Right lung (tissue), 5 donors: Measurements from ENCODE around the gene IL3. TPM values are rescaled to one million over a fixed set of nuclear protein-coding genes. Genes with fewer than 3 reads are reported as not detected.

Source experiments
- polyA plus RNA-seq, 5 donors: library from polyadenylated mRNA; unstranded; fragments of 120-200 nt; gene quantifications; one replicate each; pipeline versions ENCODE4 v1.2.1 to v1.2.3, GENCODE V29; 2013; ENCODE audit warnings: inconsistent platforms in 1 of 5, low replicate concordance in 1 of 5; ENCODE audit not compliant: insufficient read length in 5 of 5, insufficient read depth in 1 of 5

The IL3 gene
- polyA plus RNA-seq, 5 donors = not detected

Other genes with a start within 250 kb of the IL3 start
- not detected for gene MEIKIN, start 115.0 kb upstream of the IL3 start, polyA plus RNA-seq
- gene ACSL6, start 49.0 kb upstream of the IL3 start, polyA plus RNA-seq = 1 to 10 TPM in 3 of 5 donors, under 1 TPM in 2; 0.35 to 2.7 (median 1.0) TPM
- under 1 TPM in 3 of 5 donors, not detected in 2; 0.14 to 0.30 (median 0.18) TPM for gene CSF2, start 13.1 kb downstream of the IL3 start, polyA plus RNA-seq
- 10 to 100 TPM; 24.6 to 42.9 (median 26.7) TPM for gene P4HA2, start 167.2 kb downstream of the IL3 start, polyA plus RNA-seq
- gene PDLIM4, start 197.0 kb downstream of the IL3 start, polyA plus RNA-seq = 10 to 100 TPM in 2 of 5 donors, 1 to 10 TPM in 3; 8.9 to 18.2 (median 10.0) TPM
- gene SLC22A4, start 233.7 kb downstream of the IL3 start, polyA plus RNA-seq = 1 to 10 TPM; 3.0 to 3.8 (median 3.1) TPM